Thyroid gland (tissue), 4 donors: Measurements from ENCODE around the gene PHACTR3. TPM values are rescaled to one million over a fixed set of nuclear protein-coding genes. Genes with fewer than 3 reads are reported as not detected.

Experiments used
- DNase-seq, 2 donors: peaks; one replicate each; pipeline ENCODE4 v3.0.0-alpha.2; 2019
- H3K27ac ChIP-seq, 3 donors: fragments of 200-600 bp; sonication (generic); 1 replicate in 2 of 3; 2 replicates in 1 of 3; pipeline ENCODE4 v1.5.1; 2016 to 2019; ENCODE audit warnings: mild to moderate bottlenecking in 1 of 3, moderate library complexity in 1 of 3
- H3K27me3 ChIP-seq: fragments of 200-600 bp; sonication (generic); one replicate; pipeline ENCODE4 v1.5.1; 2019
- H3K36me3 ChIP-seq, 2 donors: fragments of 200-600 bp; sonication (generic); one replicate each; pipeline ENCODE4 v1.5.1; 2016 to 2019
- H3K4me1 ChIP-seq, 2 donors: fragments of 200-600 bp; sonication (generic); one replicate each; pipeline ENCODE4 v1.5.1; 2017 to 2019
- H3K4me3 ChIP-seq, 3 donors: fragments of 200-600 bp; sonication (generic); replicated peaks in 1 of 3; 1 replicate in 2 of 3; 2 replicates in 1 of 3; pipeline ENCODE4 v1.5.1; 2016; ENCODE audit warnings: mild to moderate bottlenecking in 1 of 3
- H3K9me3 ChIP-seq: fragments of 200-600 bp; sonication (generic); one replicate; pipeline ENCODE4 v1.5.1; 2017
- POLR2A ChIP-seq, 2 donors: fragments of 450-650 bp; IDR thresholded peaks; one replicate each; pipeline ENCODE4 v1.6.1; 2017; ENCODE audit warnings: antibody characterized with exemption in 2 of 2, mild to moderate bottlenecking in 2 of 2, moderate library complexity in 1 of 2
- WGBS, 2 donors: methylation state at CpG; one replicate each; pipeline ENCODE4 v1.1.5; 2017; 5-methylcytosine and 5-hydroxymethylcytosine counted together
- intact Hi-C: fragments of 100-400 bp; cut with DNase I; formaldehyde crosslinking; loops from one replicate; pipeline ENCODE4 v1.15.1; 2023
- total RNA-seq, 4 donors: library from RNA; depleted of rRNA; stranded (reverse); fragments of >200 nt; gene quantifications; one replicate each; pipeline ENCODE4 v1.2.3, GENCODE V29; 2016
- TF ChIP-seq, protein P1 (sequence below), 6 experiments: fragments of 200-600 bp in 3 of 6; fragments of 450-650 bp in 3 of 6; sonication (generic) in 3 of 6; IDR thresholded peaks; one replicate each; pipeline ENCODE4 v1.5.1; 2016 to 2019; ENCODE audit warnings: antibody characterized with exemption in 6 of 6, mild to moderate bottlenecking in 2 of 6, inconsistent platforms in 1 of 6, moderate library complexity in 1 of 6

PHACTR3 gene
- total RNA-seq, 4 donors from 2014 or later = 2.4 TPM; not detected in 3

- intact Hi-C loops = no loop called here
- Histone ChIP-seq H3K4me1 (no peaks in the 10 kb centered on the region), H3K4me3 (no peak overlapping the region), H3K9me3 (no peaks in the 10 kb centered on the region), H3K27me3 (no peaks in the 10 kb centered on the region), H3K36me3 (no peaks in the 10 kb centered on the region), H3K27ac (no peak overlapping the region)
- WGBS, 2 donors = 20 to 26% methylated on average over 13 to 14 of the region's 14 CpGs
- DNase-seq = peak; percentile 31 to 34
- no peak for TF ChIP-seq POLR2A (IDR thresholded peaks at IDR 0.05)
- TF ChIP-seq, protein P1, sequence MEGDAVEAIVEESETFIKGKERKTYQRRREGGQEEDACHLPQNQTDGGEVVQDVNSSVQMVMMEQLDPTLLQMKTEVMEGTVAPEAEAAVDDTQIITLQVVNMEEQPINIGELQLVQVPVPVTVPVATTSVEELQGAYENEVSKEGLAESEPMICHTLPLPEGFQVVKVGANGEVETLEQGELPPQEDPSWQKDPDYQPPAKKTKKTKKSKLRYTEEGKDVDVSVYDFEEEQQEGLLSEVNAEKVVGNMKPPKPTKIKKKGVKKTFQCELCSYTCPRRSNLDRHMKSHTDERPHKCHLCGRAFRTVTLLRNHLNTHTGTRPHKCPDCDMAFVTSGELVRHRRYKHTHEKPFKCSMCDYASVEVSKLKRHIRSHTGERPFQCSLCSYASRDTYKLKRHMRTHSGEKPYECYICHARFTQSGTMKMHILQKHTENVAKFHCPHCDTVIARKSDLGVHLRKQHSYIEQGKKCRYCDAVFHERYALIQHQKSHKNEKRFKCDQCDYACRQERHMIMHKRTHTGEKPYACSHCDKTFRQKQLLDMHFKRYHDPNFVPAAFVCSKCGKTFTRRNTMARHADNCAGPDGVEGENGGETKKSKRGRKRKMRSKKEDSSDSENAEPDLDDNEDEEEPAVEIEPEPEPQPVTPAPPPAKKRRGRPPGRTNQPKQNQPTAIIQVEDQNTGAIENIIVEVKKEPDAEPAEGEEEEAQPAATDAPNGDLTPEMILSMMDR (IDR thresholded peaks at IDR 0.05) = peak; percentile 21 to 85 (median 44)
Observed at GRCh38 chr20:59782986-59783640, 178.8 kb downstream of the PHACTR3 start.

- no peaks in the 10 kb centered on the region for H3K4me1 ChIP-seq
- no peaks in the 10 kb centered on the region for H3K27me3 ChIP-seq
- 64 to 78% methylated on average over 4 to 6 of the region's 6 CpGs for WGBS, 2 donors
- H3K4me3 ChIP-seq = no peak overlapping the region
- no peaks in the 10 kb centered on the region for H3K36me3 ChIP-seq
- intact Hi-C loops = no loop called here
- no peak for DNase-seq
- no peak for TF ChIP-seq POLR2A (IDR thresholded peaks at IDR 0.05)
- TF ChIP-seq, protein P1 (IDR thresholded peaks at IDR 0.05) = no peak
- no peak overlapping the region for H3K27ac ChIP-seq
- no peaks in the 10 kb centered on the region for H3K9me3 ChIP-seq
Observed at GRCh38 chr20:59783641-59784010, 179.3 kb downstream of the PHACTR3 start.

DNA sequence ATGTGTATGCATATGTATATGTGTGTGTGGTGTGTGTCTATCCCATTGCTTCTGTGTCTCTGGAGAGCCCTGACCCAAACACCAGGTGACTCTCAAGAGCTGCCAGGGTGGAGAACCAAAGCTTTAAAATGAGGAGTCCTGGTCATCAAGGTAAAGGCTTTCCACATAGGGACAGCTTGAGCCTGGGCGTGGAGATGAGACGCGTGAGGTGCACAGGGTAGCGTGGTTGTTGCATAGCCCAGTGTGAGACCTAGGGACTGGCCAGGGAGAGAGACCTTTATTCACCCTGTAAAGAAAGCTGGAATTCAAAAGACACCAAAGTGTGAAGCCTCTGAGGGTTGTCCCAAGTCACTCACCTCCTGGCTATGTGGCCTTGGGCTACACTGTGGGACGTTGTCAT lies 180.0 kb downstream of the PHACTR3 start:
- no peaks in the 10 kb centered on the region for H3K27me3 ChIP-seq
- TF ChIP-seq POLR2A (IDR thresholded peaks at IDR 0.05) = no peak
- TF ChIP-seq, protein P1 (IDR thresholded peaks at IDR 0.05) = no peak
- no peak overlapping the region for H3K27ac ChIP-seq
- H3K36me3 ChIP-seq = no peaks in the 10 kb centered on the region
- no peak for DNase-seq
- H3K4me1 ChIP-seq = no peaks in the 10 kb centered on the region
- intact Hi-C loops = no loop called here
- WGBS, 2 donors = 90 to 91% methylated on average over 5 of the region's 5 CpGs
- no peaks in the 10 kb centered on the region for H3K9me3 ChIP-seq
- no peak overlapping the region for H3K4me3 ChIP-seq

- H3K4me1 ChIP-seq = no peaks in the 10 kb centered on the region
- WGBS, 2 donors = 67 to 74% methylated on average over 15 to 16 of the region's 16 CpGs
- H3K27ac ChIP-seq = no peak overlapping the region
- TF ChIP-seq, protein P1 (IDR thresholded peaks at IDR 0.05) = no peak
- no peak for TF ChIP-seq POLR2A (IDR thresholded peaks at IDR 0.05)
- intact Hi-C loops = no loop called here
- no peaks in the 10 kb centered on the region for H3K9me3 ChIP-seq
- no peak for DNase-seq
- H3K27me3 ChIP-seq = no peaks in the 10 kb centered on the region
- H3K36me3 ChIP-seq = no peaks in the 10 kb centered on the region
- no peak overlapping the region for H3K4me3 ChIP-seq
Observed at GRCh38 chr20:59784791-59785668, 180.7 kb downstream of the PHACTR3 start.

DNA sequence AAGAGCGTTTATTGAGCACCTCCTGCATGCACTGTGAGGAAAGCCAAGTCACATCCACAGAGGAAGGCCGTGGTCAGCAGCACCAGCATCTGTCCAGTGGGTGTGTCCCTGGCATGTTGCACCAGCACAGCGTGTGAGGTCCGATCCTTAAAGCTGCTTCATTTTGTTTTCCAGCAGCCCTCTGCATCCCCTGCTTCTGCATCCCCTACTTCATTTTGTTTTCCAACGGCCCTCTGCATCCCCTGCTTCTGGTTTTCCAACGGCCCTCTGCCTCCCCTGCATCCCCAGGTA lies 181.3 kb downstream of the PHACTR3 start:
- Histone ChIP-seq H3K4me3 (no peak overlapping the region), H3K4me1 (no peaks in the 10 kb centered on the region), H3K36me3 (no peaks in the 10 kb centered on the region), H3K27me3 (no peaks in the 10 kb centered on the region), H3K9me3 (no peaks in the 10 kb centered on the region), H3K27ac (no peak overlapping the region)
- intact Hi-C loops = no loop called here
- no peak for TF ChIP-seq POLR2A (IDR thresholded peaks at IDR 0.05)
- TF ChIP-seq, protein P1 (IDR thresholded peaks at IDR 0.05) = no peak
- no peak for DNase-seq
- 35 to 62% methylated on average over 5 of the region's 6 CpGs for WGBS, 2 donors
